Thoracic aorta (tissue), 2 donors: ENCODE data around the gene ZNF385A. TPM values are rescaled to one million over a fixed set of nuclear protein-coding genes. Genes with fewer than 3 reads are reported as not detected.
A peak's percentile ranks its signal among the peaks of the same experiment; 100 is the strongest.

Experiments
- ATAC-seq: fragments of 150-250 bp; one replicate; pipeline ENCODE4 v1.8.0; 2017; ENCODE audit warnings: low read depth; ENCODE audit not compliant: insufficient number of reproducible peaks, low FRiP score
- DNase-seq: peaks from one replicate; pipeline ENCODE4 v3.0.0-alpha.2; 2020; ENCODE audit warnings: low spot score
- H3K27ac ChIP-seq, 2 donors: fragments of 200-600 bp; sonication (generic); 1 replicate in 1 of 2; 2 replicates in 1 of 2; pipeline ENCODE4 v1.5.1; 2016; ENCODE audit warnings: mild to moderate bottlenecking in 2 of 2, moderate library complexity in 2 of 2
- H3K27me3 ChIP-seq: fragments of 200-600 bp; sonication (generic); replicated peaks from 2 replicates; pipeline ENCODE4 v1.6.0; 2016; ENCODE audit warnings: mild to moderate bottlenecking; ENCODE audit not compliant: insufficient read depth
- H3K36me3 ChIP-seq: fragments of 200-600 bp; sonication (generic); one replicate; pipeline ENCODE4 v1.5.1; 2016
- H3K4me1 ChIP-seq, 2 donors: fragments of 200-600 bp; sonication (generic); 1 replicate in 1 of 2; 2 replicates in 1 of 2; pipeline versions ENCODE4 v1.5.1 to v1.6.0; 2016; ENCODE audit warnings: low read depth in 2 of 2, mild to moderate bottlenecking in 1 of 2; ENCODE audit not compliant: control insufficient read depth in 1 of 2
- H3K4me3 ChIP-seq: fragments of 200-600 bp; sonication (generic); 2 replicates; pipeline ENCODE4 v1.5.1; 2016; ENCODE audit warnings: mild to moderate bottlenecking
- H3K9me3 ChIP-seq: fragments of 200-600 bp; sonication (generic); 2 replicates; pipeline ENCODE4 v1.5.1; 2016
- total RNA-seq, 2 donors: library from RNA; depleted of rRNA; stranded (reverse); fragments of >200 nt; gene quantifications; one replicate each; pipeline versions ENCODE4 v1.1.0 to v1.2.3, GENCODE V29; 2016
- TF ChIP-seq, protein P1 (sequence below): fragments of 200-600 bp; sonication (generic); IDR thresholded peaks from one replicate; pipeline ENCODE4 v1.5.1; 2019; ENCODE audit warnings: antibody characterized with exemption

Gene ZNF385A
- total RNA-seq, 2 donors from 2014 or later = 7.4 to 19.0 TPM

DNA sequence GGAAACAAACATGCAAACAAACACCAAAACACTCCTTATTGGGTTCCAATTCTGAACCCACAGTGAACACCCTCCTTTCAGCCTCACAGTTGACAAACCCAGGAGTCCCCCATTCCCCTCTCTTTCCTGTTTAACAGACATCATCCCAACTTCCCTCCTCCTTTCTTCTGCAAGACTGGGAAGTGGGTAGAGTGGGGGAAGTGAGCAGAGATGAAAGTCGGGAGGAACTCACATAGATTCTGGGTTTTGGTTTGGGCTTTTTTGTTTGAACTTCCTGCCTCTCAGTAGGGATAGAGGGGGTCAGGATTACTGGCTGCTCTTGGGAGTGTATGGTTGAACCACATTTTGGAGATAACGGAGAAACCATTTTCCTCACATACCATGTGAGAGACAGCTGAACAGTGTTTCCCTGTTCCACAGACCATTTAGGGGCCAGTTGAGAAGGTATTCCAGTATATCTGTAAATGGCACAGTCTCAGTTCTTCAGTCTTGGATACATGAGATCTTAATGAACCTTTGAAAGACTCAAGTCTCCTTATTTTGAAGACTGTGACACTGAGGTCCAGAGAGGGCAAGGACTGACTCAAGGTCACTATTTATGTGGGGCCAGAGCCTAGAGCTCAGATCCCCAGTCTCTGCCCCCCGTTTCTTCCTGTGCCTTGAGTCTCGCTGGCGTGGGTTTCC is 16.4 kb downstream of the ZNF385A start:
- no peaks in the 10 kb centered on the region for H3K36me3 ChIP-seq
- DNase-seq (no peak), ATAC-seq (no peak)
- no peaks in the 10 kb centered on the region for H3K9me3 ChIP-seq
- TF ChIP-seq, protein P1, sequence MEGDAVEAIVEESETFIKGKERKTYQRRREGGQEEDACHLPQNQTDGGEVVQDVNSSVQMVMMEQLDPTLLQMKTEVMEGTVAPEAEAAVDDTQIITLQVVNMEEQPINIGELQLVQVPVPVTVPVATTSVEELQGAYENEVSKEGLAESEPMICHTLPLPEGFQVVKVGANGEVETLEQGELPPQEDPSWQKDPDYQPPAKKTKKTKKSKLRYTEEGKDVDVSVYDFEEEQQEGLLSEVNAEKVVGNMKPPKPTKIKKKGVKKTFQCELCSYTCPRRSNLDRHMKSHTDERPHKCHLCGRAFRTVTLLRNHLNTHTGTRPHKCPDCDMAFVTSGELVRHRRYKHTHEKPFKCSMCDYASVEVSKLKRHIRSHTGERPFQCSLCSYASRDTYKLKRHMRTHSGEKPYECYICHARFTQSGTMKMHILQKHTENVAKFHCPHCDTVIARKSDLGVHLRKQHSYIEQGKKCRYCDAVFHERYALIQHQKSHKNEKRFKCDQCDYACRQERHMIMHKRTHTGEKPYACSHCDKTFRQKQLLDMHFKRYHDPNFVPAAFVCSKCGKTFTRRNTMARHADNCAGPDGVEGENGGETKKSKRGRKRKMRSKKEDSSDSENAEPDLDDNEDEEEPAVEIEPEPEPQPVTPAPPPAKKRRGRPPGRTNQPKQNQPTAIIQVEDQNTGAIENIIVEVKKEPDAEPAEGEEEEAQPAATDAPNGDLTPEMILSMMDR = no peak
- peak overlapping the region; percentile 76 for H3K4me3 ChIP-seq
- H3K27me3 ChIP-seq = no peaks in the 10 kb centered on the region
- H3K27ac ChIP-seq = no peak overlapping the region
- peaks cover 10 to 34% of the 10 kb centered on the region in 2 donors for H3K4me1 ChIP-seq

DNA sequence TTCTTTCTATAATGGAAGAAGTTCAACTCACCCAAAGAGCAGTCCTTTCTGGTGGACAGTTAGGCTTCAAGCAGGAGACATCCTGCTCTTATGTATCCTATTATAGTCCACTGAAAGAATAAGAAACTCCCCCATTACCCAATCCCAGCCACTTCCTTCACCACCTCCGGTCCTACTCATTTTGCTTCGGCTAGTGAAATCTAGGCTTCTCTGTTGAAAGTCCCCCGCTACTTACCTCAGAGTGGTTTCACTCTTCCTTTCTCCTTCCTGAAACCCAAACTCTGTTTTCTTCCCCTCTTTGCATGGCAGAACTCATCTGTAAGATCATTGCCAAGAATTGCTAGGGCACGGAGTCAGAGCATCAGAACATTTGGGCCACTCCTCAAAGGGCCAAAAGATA is 20.1 kb downstream of the ZNF385A start, which contains the start of gene GPR84:
Gene GPR84 (minus strand): TSS at position 74 of the 400 bp plus-strand sequence. CDS start 635 bp downstream, outside the sequence.
- peaks cover 5 to 7% of the 10 kb centered on the region in 2 donors for H3K4me1 ChIP-seq
- H3K27ac ChIP-seq = no peak within 1 kb of the TSS
- H3K36me3 ChIP-seq = no peaks in the 10 kb centered on the region
- TF ChIP-seq, protein P1 = no peak
- peak within 1 kb of the TSS; percentile 11 for H3K4me3 ChIP-seq
- no peak for DNase-seq
- ATAC-seq = no peak
- H3K27me3 ChIP-seq = no peaks in the 10 kb centered on the region
- no peaks in the 10 kb centered on the region for H3K9me3 ChIP-seq

DNA sequence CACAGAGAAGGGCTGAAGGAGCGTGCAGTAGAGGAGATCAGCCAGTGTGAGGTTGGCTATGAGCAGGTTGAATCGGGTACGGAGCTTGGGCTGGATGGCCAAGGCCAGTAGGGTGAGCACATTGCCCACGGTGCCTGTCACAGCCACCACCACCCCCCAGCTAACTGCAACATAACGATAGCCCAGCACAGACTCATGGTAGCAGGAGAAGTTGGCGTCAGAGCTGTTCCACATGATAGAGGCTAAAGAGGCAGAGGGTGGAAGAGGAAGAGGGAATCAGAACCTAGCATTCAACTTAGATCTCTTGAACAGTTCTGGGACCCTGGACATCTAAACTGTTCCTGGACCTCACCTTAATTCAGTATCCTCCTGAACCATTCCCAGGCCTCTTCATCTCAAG is 20.9 kb downstream of the ZNF385A start:
- H3K4me3 ChIP-seq = peak overlapping the region; percentile 11
- no peak for ATAC-seq

DNA sequence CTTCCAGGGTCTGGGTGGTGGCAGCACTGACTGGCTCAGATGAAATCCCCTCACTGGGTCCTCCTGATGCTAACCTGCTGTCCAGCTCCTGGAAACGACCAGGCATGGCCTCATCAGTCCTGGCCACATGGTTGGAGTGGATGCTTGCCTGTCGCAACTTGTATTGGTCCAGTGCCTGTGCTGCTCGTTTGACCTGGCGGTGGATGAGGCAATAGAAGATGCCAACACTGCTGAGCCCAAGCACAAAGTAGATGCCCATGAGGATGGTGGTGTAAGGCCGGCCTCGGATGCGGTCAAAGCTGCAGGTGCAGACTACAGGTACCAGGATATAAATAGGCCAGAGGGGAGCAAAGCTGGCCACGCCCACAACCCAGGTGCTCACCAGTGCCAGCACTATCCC is 21.5 kb downstream of the ZNF385A start:
- Histone ChIP-seq H3K4me1 (peaks cover 0 to 4% of the 10 kb centered on the region in 2 donors), H3K9me3 (no peaks in the 10 kb centered on the region), H3K27ac (no peak overlapping the region), H3K27me3 (no peaks in the 10 kb centered on the region), H3K36me3 (no peaks in the 10 kb centered on the region), H3K4me3 (no peak overlapping the region)
- no peak for ATAC-seq
- TF ChIP-seq, protein P1 = no peak
- DNase-seq = no peak

More for the DNA sequence above, 20.9 kb downstream of the ZNF385A start:
- TF ChIP-seq, protein P1 = no peak
- Histone ChIP-seq H3K27ac (no peak overlapping the region), H3K36me3 (no peaks in the 10 kb centered on the region), H3K27me3 (no peaks in the 10 kb centered on the region), H3K9me3 (no peaks in the 10 kb centered on the region), H3K4me1 (no peaks in the 10 kb centered on the region)
- DNase-seq = no peak

DNA sequence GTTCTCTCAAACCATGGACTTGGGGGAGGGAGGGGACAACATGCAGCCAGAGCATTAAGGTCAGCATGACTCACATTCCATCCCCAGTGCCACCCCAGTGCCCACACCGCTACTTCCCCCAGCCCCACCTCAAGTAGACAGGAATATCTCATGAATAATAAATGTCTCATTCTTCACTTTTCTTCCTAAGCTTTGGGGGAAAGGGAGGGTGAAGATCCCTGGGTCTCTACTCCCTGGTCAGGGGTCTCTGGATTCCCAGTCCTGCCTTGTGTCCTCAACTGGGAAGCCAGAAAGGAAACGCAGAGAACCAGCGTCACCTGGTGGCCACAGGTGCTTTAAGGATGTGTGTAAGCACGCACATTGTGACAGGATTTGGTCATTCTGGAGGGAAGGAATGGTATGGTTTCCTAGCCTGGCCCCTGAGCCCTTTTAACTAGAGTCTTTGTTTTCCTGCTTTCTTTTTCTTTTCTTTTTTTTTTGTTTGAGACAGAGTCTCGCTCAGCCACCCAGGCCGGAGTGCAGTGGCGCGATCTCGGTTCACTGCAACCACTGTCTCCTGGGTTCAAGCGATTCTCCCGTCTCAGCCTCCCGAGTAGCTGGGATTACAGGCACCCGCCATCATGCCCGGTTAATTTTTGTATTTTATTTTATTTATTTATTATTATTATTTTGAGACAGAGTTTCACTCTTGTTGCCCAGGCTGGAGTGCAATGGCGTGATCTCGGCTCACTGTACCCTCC is 23.6 kb downstream of the ZNF385A start:
- no peaks in the 10 kb centered on the region for H3K36me3 ChIP-seq
- no peak overlapping the region for H3K4me3 ChIP-seq
- H3K4me1 ChIP-seq = peaks cover 0 to 8% of the 10 kb centered on the region in 2 donors
- no peaks in the 10 kb centered on the region for H3K9me3 ChIP-seq
- TF ChIP-seq, protein P1 = peak; percentile 66
- no peaks in the 10 kb centered on the region for H3K27me3 ChIP-seq
- ATAC-seq (no peak), DNase-seq (no peak)
- no peak overlapping the region for H3K27ac ChIP-seq
